ENCODE data around the gene S100A10.
A peak's percentile ranks its signal among the peaks of the same experiment; 100 is the strongest.

Gene S100A10

GRCh38 chr1:152009691-152010090, 16.0 kb upstream of the S100A10 start:
- no peak for DNase-seq

GRCh38 chr1:152007047-152007446, 13.4 kb upstream of the S100A10 start:
- no peak for DNase-seq

- DNase-seq: no peak
Measured at GRCh38 chr1:152005360-152005912, 11.8 kb upstream of the S100A10 start.

- DNase-seq: no peak
Measured at GRCh38 chr1:152003846-152004442, 10.3 kb upstream of the S100A10 start.

- DNase-seq: no peak
Measured at GRCh38 chr1:152002960-152003359, 9.3 kb upstream of the S100A10 start.

- DNase-seq: peak; percentile 90
Measured at GRCh38 chr1:152001631-152002584, 8.2 kb upstream of the S100A10 start.

- DNase-seq: no peak
Measured at GRCh38 chr1:152000964-152001630, 7.4 kb upstream of the S100A10 start.

- DNase-seq: no peak
Measured at GRCh38 chr1:151998611-151999362, 5.1 kb upstream of the S100A10 start.

GRCh38 chr1:151997284-151997570, 3.6 kb upstream of the S100A10 start:
- DNase-seq: no peak

- DNase-seq: no peak
Measured at GRCh38 chr1:151995774-151996173, 2.1 kb upstream of the S100A10 start.

- DNase-seq: no peak
Measured at GRCh38 chr1:151994956-151995355, 1.3 kb upstream of the S100A10 start.

- peak; percentile 79 for DNase-seq
Measured at GRCh38 chr1:151993084-151993733, 450 bp downstream of the S100A10 start.

- peak; percentile 77 for DNase-seq
Measured at GRCh38 chr1:151992303-151993083, 1.2 kb downstream of the S100A10 start.

GRCh38 chr1:151991663-151992302, 1.9 kb downstream of the S100A10 start:
- DNase-seq: no peak

- no peak for DNase-seq
Measured at GRCh38 chr1:151990856-151991198, 2.8 kb downstream of the S100A10 start.

- DNase-seq: no peak
Measured at GRCh38 chr1:151990058-151990855, 3.4 kb downstream of the S100A10 start.

GRCh38 chr1:151989211-151989862, 4.3 kb downstream of the S100A10 start:
- DNase-seq: peak; percentile 83

GRCh38 chr1:151988405-151988923, 5.2 kb downstream of the S100A10 start:
- DNase-seq: no peak

GRCh38 chr1:151986501-151987190, 7.0 kb downstream of the S100A10 start:
- no peak for DNase-seq

Measured in activated effector memory CD4-positive, alpha-beta T cell treated with anti-CD3 and anti-CD28 coated beads, Interleukin-2, amount 50 U/mL, for 16 hours (primary cell).